ENCODE data around the gene WARS2.

WARS2 gene

GRCh38 chr1:119083980-119084379 lies 56.5 kb downstream of the WARS2 start:
- no peak for DNase-seq

GRCh38 chr1:119083479-119083878 lies 57.0 kb downstream of the WARS2 start:
- no peak for DNase-seq

GRCh38 chr1:119081700-119082099 lies 58.8 kb downstream of the WARS2 start:
- no peak for DNase-seq

DNA sequence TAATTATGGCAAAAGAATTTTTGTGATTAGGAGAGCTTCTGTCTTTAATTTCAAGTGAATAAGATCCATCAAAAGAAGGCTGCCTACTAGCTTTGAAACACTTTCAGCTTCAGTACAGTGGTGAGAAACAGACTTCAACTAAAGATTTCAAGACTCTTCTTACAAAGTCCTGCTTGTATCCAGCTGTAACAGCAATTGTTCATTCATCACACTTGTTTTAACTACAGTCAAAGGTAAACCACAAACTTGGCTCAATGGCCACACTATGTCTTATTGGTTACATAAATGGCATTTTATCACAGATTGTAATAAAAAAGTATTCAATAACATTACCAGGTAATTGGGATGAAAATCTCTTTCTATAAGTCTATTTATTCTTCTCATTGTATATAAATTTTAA lies 59.2 kb downstream of the WARS2 start:
- DNase-seq: no peak

- DNase-seq: no peak
Measured at GRCh38 chr1:119080586-119080985, 59.9 kb downstream of the WARS2 start.

DNA sequence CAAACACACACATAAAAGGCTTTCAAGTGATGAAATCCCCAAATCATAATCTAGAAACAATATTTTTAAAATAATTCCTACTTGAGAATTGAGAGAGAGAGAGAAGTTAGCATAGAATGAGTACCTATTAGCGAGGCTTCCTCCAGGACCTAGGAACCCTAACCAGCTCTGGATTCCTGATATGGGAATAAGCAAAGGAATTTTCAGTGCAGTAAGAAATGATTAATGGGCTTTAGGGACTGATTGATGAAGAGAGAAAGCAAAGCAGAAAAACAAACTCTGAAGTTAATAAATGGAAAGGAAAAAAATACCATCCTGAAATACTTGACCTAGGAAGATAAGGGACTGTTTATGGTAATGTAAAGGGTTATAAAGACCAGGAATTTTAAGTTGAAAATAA lies 60.6 kb downstream of the WARS2 start:
- no peak for DNase-seq

GRCh38 chr1:119075614-119076013 lies 64.8 kb downstream of the WARS2 start:
- DNase-seq: no peak

DNA sequence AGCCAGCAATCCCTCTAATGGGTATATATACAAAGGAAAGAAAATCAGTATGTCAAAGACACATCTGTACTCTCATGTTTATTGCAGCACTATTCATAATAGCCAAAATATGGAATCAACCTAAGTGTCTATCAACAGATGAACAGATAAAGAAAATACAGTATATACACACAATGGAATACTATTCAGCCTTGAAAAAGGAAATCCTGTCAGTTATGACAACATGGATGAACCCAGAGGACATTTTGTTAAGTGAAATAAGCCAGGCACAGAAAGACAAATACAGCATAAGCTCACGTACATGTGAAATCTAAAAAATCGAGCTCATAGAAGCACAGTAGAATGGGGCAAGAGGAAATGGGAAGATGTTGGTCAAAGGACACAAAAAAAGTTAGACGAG lies 69.1 kb downstream of the WARS2 start:
- DNase-seq: no peak

GRCh38 chr1:119069682-119070081 lies 70.8 kb downstream of the WARS2 start:
- no peak for DNase-seq

DNA sequence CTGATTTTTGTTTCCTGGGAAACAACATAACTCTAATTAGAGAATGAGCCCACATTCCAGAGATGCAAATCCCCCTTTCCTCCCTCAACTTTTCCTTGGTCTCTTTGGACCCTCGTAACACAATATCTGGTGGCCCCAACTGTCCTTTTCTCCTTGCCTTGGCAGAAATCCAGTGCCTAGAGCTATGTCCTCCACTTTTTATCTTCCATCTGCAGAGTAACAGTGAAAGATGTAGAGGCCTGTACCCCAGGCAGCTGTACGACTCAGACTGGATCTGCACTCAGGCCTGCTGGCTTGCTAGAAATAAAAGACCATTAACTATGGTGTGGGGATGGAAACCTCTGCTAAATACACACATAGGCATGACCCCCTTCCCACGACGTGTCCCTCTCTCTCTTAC lies 72.0 kb downstream of the WARS2 start:
- DNase-seq: no peak

GRCh38 chr1:119061700-119062099 lies 78.8 kb downstream of the WARS2 start:
- DNase-seq: no peak

GRCh38 chr1:119055568-119055967 lies 84.9 kb downstream of the WARS2 start:
- no peak for DNase-seq

DNA sequence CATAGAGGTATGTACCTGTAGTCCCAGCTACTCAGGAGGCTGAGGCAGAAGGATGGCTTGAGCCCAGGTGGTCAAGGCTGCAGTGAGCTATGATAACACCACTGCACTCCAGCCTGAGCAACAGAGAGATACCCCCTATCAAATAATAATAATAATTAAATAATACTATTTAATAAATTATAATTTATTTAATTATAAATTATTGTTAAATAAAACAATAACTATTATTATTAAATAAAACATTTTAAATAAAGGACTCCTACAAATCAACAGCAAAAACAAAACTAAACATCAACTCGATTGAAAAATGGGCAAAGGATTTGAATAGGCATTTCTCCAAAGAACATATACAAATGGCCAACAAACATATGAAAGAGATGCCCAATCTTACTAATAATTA lies 86.5 kb downstream of the WARS2 start:
- no peak for DNase-seq

DNA sequence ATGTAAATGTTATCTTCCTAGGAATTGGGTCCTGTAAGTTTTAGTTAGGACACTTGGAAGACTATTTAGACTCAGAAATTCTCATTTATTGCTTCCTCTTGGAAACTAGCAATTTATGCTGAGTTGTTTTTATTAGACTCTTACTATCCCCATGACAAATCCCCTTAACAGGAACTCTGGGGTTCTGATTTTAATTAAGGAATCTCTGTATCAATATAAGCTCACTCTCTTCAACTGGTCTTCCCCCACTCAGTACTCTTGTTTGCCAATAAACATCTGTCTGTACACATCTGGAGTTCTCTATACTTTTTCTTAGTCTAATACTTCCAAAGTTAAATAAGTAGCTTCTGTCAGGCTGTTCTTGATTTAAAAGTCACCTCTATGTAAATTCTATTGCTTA lies 88.2 kb downstream of the WARS2 start:
- no peak for DNase-seq

DNA sequence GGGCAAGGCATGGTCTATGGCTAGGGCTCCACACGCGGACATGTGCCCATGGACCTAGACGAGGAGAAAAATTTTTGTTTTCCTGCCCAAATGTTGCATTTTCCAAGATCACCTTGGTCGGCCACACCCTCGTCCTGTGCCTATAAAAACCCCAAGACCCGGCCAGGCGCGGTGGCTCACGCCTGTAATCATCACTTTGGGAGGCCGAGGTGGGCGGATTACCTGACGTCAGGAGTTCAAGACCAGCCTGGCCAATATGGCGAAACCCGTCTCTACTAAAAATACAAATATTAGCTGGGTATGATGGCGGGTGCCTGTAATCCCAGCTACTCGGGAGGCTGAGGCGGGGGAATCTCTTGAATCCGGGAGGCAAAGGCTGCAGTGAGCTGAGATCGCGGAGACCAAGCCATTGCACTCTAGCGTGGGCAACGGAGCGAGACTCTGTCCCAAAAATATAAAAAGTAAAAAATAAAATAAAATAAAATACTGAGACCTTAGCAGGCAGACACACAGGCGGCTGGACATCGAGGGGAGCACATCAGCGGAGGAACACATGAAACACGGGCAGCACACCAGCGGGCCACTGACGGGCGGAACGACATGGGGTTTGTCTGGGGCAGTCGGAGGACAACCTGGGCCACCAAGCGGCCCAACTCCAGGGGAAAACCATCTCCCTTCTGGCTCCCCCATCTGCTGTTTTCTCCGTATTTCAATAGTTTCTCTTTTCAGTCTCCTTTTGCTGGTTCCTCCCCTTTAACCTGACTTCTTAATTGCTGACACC lies 91.6 kb downstream of the WARS2 start:
- DNase-seq: no peak

- no peak for DNase-seq
Measured at GRCh38 chr1:119046785-119047438, 93.5 kb downstream of the WARS2 start.

- no peak for DNase-seq
Measured at GRCh38 chr1:119046429-119046784, 94.0 kb downstream of the WARS2 start.

DNA sequence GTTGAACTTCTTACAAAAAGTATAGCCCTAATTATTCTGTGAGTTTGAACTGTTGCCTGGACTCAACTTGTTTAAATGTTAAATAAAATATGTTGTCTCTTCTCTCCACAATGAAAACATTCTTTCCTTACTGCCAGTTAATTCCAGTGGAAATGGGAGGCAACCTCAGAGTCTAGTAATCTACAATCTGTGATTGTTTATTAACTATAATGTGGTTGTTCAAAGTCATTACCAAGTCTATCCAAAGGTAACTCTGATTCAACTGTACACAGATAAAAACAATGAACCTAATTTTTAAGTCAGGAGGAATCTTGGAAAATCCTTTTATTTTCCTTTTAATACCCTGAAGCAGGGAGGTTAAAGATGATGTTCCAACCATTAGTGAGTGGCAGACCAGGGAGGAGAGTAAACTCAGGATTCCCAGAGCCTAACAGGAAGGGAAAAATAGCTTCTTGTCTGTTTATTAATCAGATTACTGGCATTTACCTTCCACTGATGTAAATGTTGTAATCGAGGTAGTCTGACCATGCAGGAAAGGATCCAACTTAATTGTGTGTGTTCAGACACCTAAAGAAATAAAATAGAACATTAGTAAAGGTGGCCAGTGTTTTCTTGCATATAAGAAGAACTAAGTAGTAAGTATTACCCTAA lies 95.2 kb downstream of the WARS2 start:
- no peak for DNase-seq

- DNase-seq: no peak
Measured at GRCh38 chr1:119040906-119041305, 99.5 kb downstream of the WARS2 start.

GRCh38 chr1:119040489-119040888 lies 100.0 kb downstream of the WARS2 start:
- DNase-seq: no peak

DNA sequence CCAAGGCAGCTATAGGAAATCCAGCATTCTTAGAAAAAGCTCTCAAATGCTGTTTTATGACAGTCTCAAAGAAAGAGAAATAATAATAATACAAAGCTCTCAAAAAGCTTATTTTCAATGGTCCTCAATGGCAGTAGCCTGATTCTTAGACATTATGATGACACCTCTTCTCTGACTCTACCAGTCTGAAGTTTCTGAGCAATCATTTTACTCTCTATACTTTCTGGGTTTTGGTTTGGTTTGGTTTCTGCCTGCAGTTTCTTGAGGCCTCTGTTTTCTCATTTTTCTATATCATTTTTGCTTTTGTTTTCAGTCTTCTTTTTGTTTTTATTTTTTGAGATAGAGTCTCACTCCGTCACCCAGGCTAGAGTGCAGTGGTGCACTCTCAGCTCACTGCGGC lies 102.1 kb downstream of the WARS2 start:
- no peak for DNase-seq

DNA sequence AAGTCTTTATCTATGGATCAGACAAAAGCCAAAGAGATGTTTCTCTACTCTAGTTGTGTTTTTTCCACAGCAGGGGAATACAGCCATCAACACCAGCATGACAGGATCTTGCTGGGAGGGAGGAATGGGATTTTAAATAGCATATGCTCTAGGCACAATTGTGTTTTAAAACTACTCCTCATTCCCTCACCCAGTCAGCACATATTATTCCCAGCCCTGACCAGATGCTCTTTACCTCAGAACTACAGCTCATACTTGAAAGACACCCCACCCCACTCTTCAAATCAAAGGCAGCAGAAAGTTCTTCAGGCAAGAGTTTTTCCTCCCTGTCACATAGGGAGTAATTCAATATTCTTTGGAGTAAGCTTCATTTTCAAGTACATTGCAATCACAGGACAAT lies 106.1 kb downstream of the WARS2 start:
- DNase-seq: no peak

DNA sequence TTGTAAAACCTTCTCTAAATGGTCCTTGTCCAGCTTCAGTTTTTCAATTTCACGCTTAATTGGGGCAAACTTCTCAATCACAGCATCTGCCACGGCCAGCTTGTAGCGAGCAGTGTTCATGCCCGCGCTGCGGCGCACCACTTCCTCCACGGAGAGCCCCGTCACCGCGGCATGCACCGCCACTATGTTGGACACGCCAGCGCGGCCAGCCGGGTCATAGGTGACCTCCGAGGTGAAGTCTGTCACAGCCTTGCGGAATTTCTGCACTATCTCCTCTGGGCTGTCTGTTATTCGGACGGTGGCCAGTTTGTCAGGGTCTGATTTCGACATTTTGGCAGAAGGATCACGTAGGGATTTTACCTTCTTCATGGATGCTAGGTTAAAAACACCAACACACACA lies 107.5 kb downstream of the WARS2 start:
- DNase-seq: no peak

DNA sequence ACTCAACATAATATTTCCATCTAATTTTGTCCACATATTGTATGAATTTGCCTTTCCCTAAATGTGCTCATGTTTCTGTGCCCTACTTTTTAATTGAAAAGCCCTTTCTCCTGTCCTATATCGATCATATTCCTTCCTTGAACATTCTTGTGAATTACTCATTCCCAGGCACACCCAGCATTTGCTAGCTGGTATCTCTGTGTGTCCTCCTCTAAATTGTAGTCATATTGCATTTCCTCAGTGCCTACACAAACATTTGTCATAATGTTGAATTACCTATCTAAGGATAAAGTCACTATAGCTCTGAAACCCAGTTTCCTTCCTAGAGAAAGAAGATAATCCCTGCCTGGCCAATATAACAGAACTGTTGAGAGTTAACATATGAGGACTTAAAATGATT lies 112.7 kb downstream of the WARS2 start:
- DNase-seq: no peak

Data from right kidney (tissue), 1 donor.